GM03348 (cell line): ENCODE results near the gene FXN.

Source experiments
- DNase-seq: peaks from one replicate; pipeline ENCODE4 v3.0.0; 2012; ENCODE audit warnings: low spot score

FXN gene

GRCh38 chr9:69143291-69143690 lies 107.7 kb downstream of the FXN start:
- DNase-seq = no peak

GRCh38 chr9:69145144-69145715 lies 109.7 kb downstream of the FXN start:
- DNase-seq = peak; percentile 41

- no peak for DNase-seq
These were observed 111.7 kb downstream of the FXN start for GRCh38 chr9:69147041-69147834.

GRCh38 chr9:69149321-69149807 lies 113.8 kb downstream of the FXN start:
- peak; percentile 73 for DNase-seq
